C1 segment of cervical spinal cord (tissue), 14 donors: ENCODE data around the gene NDUFA11.

Experiments
- DNase-seq, 14 donors: peaks; one replicate each; lab custom pipeline; 2025; lab: John Stamatoyannopoulos, UW

NDUFA11 gene

GRCh38 chr19:5908773-5909442 lies 5.3 kb upstream of the NDUFA11 start:
- DNase-seq, result no peak

DNA sequence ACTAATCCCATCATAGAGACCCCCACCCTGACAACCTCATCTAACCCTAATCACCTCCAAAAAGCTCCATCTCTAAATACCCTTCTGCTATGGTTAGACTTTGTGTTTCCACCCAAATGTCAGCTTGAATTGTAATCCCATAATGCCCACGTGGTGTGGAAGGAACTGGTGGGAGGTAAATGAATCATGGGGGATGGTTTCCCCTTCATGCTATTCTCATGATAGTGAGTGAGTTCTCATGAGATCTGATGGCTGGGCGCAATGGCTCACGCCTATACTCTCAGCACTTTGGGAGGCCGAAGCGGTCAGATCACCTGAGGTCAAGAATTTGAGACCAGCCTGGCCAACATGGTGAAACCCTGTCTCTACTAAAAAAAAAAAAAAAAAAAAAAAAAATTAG lies 3.7 kb upstream of the NDUFA11 start:
- no peak for DNase-seq

- DNase-seq, result no peak
Measured at GRCh38 chr19:5905114-5905778, 1.7 kb upstream of the NDUFA11 start.

DNA sequence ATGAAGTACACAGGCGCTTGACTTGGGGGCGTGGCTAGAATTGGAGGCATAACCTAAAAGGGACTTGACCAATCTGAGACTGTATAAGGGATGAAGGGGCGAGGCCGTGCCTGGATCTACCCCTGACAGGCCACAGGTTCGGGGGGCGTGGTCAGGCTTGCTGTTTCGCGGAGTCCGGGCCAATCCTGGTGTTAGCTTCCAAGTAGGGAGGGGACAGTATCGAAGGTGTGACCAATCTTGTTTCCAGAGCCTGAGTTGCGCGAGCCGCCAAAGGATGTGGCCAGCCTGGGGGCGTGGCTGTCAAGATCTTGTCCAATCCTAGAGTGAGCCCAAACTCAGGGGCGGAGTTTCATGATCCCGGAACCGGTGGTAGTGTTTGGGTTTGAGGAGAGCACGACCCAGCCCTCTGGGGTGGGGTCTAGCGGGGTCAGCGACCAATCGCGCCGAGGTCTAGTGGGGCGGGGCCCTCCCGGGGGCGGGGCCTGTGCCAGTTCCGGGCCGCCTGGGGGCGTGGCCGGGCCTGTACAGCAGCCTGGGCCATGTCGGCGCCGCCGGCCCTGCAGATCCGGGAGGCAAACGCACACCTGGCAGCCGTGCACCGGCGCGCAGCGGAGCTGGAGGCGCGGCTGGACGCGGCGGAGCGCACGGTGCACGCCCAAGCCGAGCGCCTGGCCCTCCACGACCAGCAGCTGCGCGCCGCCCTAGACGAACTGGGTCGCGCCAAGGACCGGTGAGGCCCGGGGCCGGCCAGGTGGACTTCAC lies 943 bp upstream of the NDUFA11 start, which contains the start of gene VMAC:
Gene VMAC, plus strand, starts transcription at position 521 of the 762 bp plus-strand sequence. Its CDS starts 19 bp downstream, at position 540.
- DNase-seq, result peak; percentile 95 to 100 (median 99)

DNA sequence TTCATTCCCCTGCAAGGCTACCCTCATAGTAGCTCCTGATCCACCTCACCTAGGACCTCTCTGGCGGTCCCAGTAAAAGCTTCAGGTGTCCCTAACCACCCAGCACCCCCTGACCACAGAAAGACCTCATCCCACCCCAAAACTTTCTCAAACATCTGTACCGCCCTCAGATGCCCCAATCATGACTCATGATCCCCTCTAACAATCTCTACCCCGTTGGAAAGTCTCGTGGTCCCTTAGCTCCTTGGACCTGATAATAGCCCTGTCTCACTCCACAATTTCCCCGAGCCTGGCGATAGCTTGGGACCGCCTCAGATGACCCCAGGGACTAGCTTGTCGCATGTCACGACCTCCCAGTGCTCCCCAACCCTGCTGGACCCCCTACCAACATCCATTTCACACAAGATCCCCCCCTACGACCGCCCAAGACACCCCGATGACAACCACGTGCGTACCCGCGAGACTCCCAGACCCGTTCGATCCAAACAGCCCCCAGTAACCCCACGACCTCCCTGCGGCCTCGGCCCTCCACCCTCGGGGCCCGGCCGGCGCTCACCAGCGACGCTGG lies 450 bp downstream of the NDUFA11 start:
- no peak for DNase-seq

DNA sequence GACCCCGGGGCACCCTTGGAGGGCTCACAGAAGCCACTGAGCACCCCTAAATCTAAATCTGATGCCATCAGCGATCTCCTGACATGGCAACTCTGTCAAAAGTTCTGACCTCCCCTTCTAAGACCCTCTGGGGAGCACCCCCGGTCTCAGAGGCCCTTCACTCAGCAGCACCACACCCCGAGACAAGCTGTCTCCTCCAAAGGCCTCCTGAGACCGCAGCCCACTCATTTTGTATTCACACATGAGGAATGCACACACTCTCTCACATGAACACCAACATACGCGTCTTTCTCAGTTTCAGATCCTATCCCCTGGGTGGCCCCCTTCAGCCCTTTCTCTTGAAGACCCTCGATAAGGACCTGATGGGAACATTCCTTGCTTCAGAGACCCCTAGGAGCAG lies 2.6 kb downstream of the NDUFA11 start:
- no peak for DNase-seq

DNA sequence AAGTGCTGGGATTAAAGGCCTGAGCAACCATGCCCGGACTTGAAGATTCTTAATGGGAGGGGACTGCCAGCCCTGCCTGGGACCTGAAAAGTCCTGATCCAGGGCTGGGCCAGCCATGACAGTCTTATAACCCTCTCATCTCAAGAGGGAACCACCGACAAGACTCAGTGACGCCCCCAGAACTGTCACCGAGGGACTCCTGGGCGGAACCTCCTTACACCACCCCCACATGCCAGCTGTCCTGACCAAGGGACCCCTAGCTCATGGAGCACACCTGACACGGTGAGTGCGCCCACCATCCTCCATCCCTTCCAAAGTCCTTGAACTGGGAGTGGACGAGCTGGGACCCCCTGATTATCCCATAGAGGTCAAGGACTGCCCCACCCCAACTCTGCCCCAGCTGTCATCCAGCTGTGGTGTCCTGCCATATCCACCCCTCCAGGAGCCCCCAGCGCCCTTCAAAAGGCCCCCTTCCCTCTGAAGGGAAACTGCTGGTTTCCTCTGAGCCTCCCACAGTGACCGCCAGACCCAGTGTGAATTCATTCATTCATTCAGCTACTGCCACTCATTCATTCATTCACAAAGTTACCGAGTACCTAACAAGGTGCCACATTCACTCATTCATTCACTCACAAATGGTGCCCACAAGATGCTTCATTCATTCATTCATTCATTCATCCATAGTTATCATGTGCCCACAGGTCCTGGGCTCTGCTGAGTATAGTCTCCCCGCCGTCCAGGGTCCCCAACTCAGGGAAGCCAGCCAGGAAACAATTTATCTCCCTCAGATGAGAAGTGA lies 3.7 kb downstream of the NDUFA11 start:
- no peak for DNase-seq

DNA sequence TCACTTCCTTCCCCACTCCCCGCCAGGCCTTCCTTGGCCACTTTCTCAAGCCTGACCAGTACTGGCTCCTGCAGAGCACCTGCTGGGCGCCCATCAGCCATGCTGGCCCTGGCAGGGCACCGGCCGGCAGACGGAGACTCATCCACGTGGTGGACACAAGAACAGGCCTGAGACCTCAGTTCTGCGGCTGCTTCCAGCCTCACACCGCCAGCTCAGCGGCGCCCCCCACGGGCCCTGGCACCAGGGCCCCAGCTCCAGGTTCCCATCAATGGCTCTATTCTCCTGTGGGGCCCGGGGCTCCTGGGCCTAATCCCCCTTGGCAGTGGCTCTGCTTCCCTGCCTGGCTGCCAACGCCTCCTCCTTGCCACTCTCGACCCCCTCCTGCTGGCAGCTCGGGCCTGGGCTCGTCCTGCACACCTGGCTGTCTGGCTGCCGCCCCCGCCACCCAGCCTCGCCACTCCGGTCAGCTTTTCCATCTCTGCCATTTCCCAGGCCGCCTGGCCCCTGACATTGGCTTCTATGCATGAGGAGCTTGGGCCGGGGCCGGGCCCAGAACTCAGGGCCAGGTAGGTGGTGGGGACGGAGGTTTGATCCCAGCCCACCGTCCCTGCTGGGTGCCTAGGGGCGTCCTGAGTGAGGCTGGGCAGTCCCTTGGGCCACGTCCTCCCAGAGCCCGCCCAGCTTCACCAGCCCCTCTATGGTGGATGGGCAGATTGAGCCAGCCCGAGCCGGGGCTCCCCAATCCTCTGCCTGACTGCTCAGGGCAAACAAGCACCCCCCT lies 6.2 kb downstream of the NDUFA11 start:
- peak in 1 of 14 donors; percentile 32 for DNase-seq

DNA sequence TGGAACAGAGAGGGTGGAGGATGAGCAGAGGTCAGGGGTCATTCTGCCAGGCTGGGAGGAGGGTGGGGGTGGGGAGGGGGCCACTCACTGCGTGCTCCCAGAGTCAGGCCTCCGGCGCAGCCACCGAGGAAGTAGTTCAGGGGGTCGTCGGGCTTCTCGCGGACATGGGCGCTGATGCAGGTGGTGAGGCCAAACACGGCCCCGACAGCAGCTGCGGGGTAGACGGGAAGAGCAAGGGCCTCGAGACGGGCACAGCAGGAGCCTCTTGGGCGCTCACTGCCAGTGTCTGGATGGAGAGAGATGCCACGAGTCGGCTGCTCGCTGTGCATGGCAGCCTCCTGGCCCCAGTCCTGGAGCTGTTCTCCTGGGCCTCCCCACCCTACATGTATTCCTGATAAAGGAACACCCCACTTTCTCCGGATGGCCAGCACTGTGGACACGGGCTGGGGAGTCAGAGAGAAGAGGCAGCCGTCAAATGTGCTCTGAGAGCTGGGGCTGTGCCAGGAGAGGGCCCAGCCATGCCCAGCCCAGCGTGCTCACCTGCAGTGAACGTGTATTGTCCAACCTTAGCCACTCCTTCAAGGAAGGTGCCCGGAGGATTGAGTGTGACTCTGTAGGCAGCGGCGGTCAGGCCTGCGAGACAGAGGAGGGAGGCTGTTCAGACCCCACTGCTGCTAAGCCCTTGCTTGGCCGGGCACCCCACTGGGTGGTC lies 7.1 kb downstream of the NDUFA11 start:
- DNase-seq, result no peak

DNA sequence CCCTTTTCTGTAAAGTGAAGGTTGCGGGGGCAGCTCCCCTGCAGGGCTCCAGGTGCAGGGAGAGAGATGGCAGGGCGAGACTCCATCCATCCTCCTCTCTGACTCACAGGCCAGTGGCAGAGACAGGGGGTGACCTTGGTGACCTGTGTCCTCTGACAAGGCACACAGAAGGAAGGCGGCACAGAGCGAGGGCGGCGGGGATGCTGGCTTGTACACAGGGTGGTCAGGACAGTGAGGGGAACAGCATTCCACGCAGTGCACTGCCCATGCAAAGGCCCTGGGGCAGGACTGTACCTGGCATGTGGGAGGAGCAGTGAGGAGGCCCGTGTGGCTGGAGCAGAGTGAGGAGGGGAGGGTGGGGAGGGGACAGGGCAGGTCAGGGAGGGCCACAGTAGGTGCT lies 7.7 kb downstream of the NDUFA11 start:
- DNase-seq, result no peak

- no peak for DNase-seq
Measured at GRCh38 chr19:5895409-5895808, 8.2 kb downstream of the NDUFA11 start.

- DNase-seq, result no peak
Measured at GRCh38 chr19:5894704-5895349, 8.8 kb downstream of the NDUFA11 start.

DNA sequence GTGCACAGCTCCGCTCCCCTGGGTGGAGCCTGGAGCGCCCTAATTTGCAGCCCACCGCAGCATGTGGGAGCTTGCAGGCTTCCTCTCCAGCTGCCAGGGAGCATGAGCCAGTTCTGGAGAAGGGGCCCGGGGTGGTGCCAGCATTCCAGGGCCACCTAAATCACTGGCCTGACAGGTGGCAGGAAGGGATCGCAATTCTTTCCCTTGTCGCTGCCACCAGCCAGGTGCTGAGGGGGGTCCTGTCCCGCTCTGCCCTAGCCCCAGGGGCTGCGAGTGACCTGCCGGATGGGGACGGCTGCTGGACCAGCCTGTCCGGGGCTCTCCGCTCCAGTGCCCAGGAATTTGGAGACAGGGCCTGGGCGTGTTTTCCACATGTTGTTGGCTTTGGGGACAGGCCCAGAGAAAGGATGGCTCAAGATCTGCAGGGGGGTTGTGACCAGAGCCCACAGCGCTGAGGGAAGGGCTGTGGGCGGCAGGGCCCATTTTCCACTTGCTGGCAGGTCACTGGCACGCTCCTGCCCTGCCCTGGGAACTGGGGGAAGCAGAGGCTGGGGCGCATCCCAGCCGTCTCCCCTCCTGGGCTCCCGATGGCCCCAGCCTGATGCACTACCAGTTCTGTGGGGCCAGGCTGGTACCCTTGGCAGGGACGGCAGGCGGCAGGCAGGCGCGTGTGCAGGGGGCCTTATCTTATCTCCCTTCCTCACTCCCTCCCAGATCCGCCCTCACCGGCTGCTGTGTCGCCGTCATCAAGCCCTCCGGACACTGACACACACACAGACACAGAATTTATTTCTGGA lies 9.5 kb downstream of the NDUFA11 start:
- no peak for DNase-seq

DNA sequence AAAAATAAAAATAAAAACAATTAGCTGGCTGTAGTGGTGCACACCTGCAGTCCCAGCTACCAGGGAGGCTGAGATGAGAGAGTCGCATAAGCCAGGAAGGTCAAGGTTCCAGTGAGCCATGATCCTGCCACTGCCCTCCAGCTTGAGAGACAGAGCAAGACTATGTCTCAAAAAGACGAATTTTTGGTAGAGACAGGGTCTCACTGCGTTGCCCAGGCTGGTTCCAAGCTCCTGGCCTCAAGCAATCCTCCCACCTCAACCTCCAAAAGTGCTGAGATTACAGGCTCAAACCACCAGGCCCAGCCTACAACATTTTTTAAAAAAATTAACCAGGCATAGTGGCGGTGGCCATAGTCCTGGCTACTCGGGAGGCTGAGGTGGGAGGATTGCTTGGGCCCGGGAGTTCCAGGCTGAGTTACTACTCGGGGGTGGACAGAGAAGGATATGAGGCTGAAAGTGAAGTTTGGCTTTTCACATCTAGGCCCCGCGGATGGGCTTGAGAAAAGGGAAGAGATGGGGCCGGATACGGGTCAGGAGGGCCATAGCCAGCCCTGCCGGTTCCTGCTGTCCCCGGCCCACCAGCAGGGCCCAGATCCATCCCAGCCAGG lies 10.2 kb downstream of the NDUFA11 start:
- no peak for DNase-seq

- no peak for DNase-seq
Measured at GRCh38 chr19:5892772-5893275, 10.8 kb downstream of the NDUFA11 start.

- DNase-seq, result peak in 6 of 14 donors; percentile 5 to 42 (median 18)
Measured at GRCh38 chr19:5891938-5892771, 11.4 kb downstream of the NDUFA11 start.

- no peak for DNase-seq
Measured at GRCh38 chr19:5891572-5891937, 12.0 kb downstream of the NDUFA11 start.
